ENCODE measurements around the gene SIDT1. TPM values are rescaled to one million over a fixed set of nuclear protein-coding genes. Genes with fewer than 3 reads are reported as not detected.

SIDT1 gene
- total RNA-seq, 2 experiments from 2014 or later, result 19.0 to 19.7 TPM

GRCh38 chr3:113560271-113560670 lies 27.9 kb downstream of the SIDT1 start:
- ATAC-seq, result peak; percentile 26
- Mint-ChIP-seq H3K4me1 (peaks cover 41% of the 10 kb centered on the region), H3K27ac (no peak overlapping the region), H3K4me3 (no peak overlapping the region), H3K27me3 (no peaks in the 10 kb centered on the region), H3K36me3 (ENCODE audit: low read depth) (peaks cover 3% of the 10 kb centered on the region), H3K9me3 (ENCODE audit: low read depth) (no peaks in the 10 kb centered on the region)
- ChIA-PET POLR2A (interaction anchor here (0.5 kb wide), 1 partner anchor 210 kb away, joined by 3 read pairs; no protein-coding TSS in a partner anchor), CTCF (interaction anchor here (0.7 to 2.5 kb wide), 6 partner anchors 13 to 280 kb away, joined by 3 to 20 read pairs (median 4); no protein-coding TSS in a partner anchor)
- intact Hi-C loops (cut with DNase I, micrococcal nuclease), result no loop called here
- no peak for DNase-seq

DNA sequence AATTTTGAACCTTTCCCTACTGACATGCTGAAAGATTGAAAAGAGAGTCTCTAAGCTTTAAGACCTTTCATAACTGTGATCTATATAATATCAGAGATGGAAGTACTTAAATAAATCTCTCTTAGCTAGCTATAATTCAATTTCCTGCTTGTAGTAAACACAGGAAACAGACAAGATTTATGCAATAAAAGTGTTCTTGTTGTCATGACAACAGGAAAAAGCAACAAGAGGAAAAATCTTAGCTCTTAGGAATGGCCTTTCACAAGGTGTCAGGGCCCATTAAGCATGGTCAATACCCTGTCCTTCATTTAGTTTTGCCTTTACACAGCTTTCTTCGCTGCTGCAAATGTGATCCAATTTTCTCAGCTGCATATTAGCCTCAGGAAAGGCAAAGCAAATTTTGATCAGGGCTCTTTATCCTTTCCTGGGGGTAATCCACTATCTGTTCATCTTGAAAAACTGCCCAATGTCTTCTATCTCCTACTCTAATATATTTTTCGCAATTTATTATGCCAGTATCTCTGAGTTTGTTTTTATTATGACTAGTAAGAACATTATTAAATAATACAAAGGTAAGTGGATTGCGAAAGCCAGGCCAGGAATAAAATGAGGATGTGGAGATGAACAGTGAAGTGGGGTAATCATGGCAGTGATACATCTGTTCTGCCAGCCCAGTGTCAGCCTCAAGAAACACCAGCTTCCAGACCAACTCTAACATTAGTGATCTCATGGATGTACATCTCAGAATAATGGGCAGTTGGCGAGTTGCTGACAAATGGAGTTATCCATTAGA lies 28.7 kb downstream of the SIDT1 start:
- no peak for DNase-seq
- intact Hi-C loops (cut with DNase I, micrococcal nuclease), result no loop called here
- Mint-ChIP-seq H3K36me3 (ENCODE audit: low read depth) (peaks cover 3% of the 10 kb centered on the region), H3K27ac (no peak overlapping the region), H3K4me1 (peaks cover 41% of the 10 kb centered on the region), H3K27me3 (no peaks in the 10 kb centered on the region), H3K9me3 (ENCODE audit: low read depth) (no peaks in the 10 kb centered on the region), H3K4me3 (no peak overlapping the region)
- ChIA-PET CTCF (interaction anchor here (0.7 to 2.5 kb wide), 7 partner anchors 14 to 279 kb away, joined by 3 to 20 read pairs (median 4); no protein-coding TSS in a partner anchor), POLR2A (interaction anchor here (0.7 kb wide), 1 partner anchor 30 kb away, joined by 3 read pairs; no protein-coding TSS in a partner anchor)
- no peak for ATAC-seq

DNA sequence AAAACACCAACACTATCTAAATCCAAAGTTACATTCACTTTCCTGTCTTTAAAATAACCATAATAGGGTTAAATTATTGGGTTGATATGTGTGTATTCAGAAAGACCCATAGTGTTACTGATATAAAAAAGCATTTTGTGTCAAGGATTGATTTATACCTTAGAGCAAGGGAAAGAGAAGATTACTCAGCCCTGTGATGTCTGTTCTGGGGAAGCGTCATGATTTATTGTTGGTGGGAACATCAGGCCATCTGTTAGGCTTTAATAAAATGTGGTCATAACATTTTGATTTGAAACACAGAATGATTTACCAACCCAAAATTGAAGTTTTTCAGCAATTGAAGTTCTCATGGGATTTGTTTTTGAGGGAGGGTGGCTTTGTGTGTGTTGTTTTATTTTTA lies 33.2 kb downstream of the SIDT1 start:
- peaks cover 21% of the 10 kb centered on the region for H3K4me1 Mint-ChIP-seq
- CTCF ChIA-PET, result no interaction called here
- ATAC-seq (no peak), DNase-seq (no peak)
- H3K27me3 Mint-ChIP-seq, result no peaks in the 10 kb centered on the region
- H3K9me3 Mint-ChIP-seq (ENCODE audit: low read depth), result no peaks in the 10 kb centered on the region
- POLR2A ChIA-PET, result no interaction called here
- H3K4me3 Mint-ChIP-seq, result no peak overlapping the region
- peaks cover 5% of the 10 kb centered on the region for H3K36me3 Mint-ChIP-seq (ENCODE audit: low read depth)
- H3K27ac Mint-ChIP-seq, result no peak overlapping the region
- intact Hi-C loops (cut with DNase I, micrococcal nuclease), result no loop called here

GRCh38 chr3:113570158-113570557 lies 37.8 kb downstream of the SIDT1 start:
- H3K4me1 Mint-ChIP-seq, result no peaks in the 10 kb centered on the region
- no peaks in the 10 kb centered on the region for H3K27me3 Mint-ChIP-seq
- DNase-seq (no peak), ATAC-seq (no peak)
- H3K4me3 Mint-ChIP-seq, result no peak overlapping the region
- intact Hi-C loops (cut with DNase I, micrococcal nuclease), result no loop called here
- CTCF ChIA-PET, result no interaction called here
- no peaks in the 10 kb centered on the region for H3K9me3 Mint-ChIP-seq (ENCODE audit: low read depth)
- no peak overlapping the region for H3K27ac Mint-ChIP-seq
- POLR2A ChIA-PET, result no interaction called here
- H3K36me3 Mint-ChIP-seq (ENCODE audit: low read depth), result peaks cover 3% of the 10 kb centered on the region

GRCh38 chr3:113571360-113571759 lies 39.0 kb downstream of the SIDT1 start:
- Mint-ChIP-seq H3K27ac (no peak overlapping the region), H3K4me3 (no peak overlapping the region), H3K36me3 (ENCODE audit: low read depth) (peaks cover under 1% of the 10 kb centered on the region), H3K27me3 (no peaks in the 10 kb centered on the region), H3K9me3 (ENCODE audit: low read depth) (no peaks in the 10 kb centered on the region), H3K4me1 (no peaks in the 10 kb centered on the region)
- DNase-seq (no peak), ATAC-seq (no peak)
- POLR2A ChIA-PET, result no interaction called here
- CTCF ChIA-PET, result no interaction called here
- intact Hi-C loops (cut with DNase I, micrococcal nuclease), result no loop called here

DNA sequence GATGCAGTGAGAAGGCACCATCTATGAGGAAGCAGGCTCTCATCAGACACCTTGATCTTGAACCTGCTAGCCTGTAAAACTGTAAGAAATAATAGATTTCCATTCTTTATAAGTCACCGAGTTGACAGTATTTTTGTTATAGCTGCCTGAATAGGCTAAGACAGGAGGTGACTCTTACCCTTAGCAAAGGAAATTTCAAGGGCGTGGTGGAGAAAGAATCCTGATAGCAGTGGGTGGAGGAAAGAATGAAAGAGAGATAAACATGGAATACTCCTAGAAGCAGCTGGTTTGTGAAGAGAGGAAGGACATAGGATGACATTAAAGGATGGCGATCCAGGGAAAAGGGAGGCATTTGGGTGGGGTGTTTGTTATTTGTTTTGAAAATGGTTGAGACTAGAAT lies 41.4 kb downstream of the SIDT1 start:
- no peak overlapping the region for H3K27ac Mint-ChIP-seq
- ChIA-PET CTCF (interaction anchor here (0.7 to 1.5 kb wide), 2 partner anchors 80 to 118 kb away, joined by 3 to 5 read pairs; no protein-coding TSS in a partner anchor), POLR2A (no interaction called here)
- no peak overlapping the region for H3K4me3 Mint-ChIP-seq
- DNase-seq (no peak), ATAC-seq (no peak)
- no peaks in the 10 kb centered on the region for H3K27me3 Mint-ChIP-seq
- H3K9me3 Mint-ChIP-seq (ENCODE audit: low read depth), result no peaks in the 10 kb centered on the region
- intact Hi-C loops (cut with DNase I, micrococcal nuclease), result no loop called here
- H3K4me1 Mint-ChIP-seq, result peaks cover 8% of the 10 kb centered on the region
- H3K36me3 Mint-ChIP-seq (ENCODE audit: low read depth), result no peaks in the 10 kb centered on the region

DNA sequence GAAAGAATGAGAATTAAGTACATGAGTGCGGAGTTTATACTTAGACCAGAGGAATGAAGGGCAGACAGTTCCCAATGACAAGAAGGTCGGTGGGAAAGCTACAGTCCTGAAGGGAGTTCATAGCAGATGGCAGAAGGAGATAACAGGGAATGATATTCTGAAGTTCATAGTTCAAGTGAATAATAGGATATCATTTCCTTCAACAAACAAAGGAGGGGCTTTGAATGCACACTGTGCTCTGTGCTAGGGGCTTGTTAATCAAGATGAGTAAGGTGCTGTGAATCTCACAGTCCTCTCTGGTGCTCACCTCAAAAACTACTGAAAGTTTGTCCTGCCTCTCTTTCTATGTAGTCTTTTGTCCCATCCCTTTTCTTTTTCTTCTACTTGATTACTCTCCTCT lies 41.9 kb downstream of the SIDT1 start:
- H3K4me3 Mint-ChIP-seq, result no peak overlapping the region
- intact Hi-C loops (cut with DNase I, micrococcal nuclease), result no loop called here
- no peaks in the 10 kb centered on the region for H3K36me3 Mint-ChIP-seq (ENCODE audit: low read depth)
- peaks cover 8% of the 10 kb centered on the region for H3K4me1 Mint-ChIP-seq
- H3K27ac Mint-ChIP-seq, result no peak overlapping the region
- no peak for ATAC-seq
- DNase-seq, result no peak
- no peaks in the 10 kb centered on the region for H3K27me3 Mint-ChIP-seq
- CTCF ChIA-PET, result interaction anchor here (1.5 kb wide), 1 partner anchor 80 kb away, joined by 5 read pairs; no protein-coding TSS in a partner anchor
- H3K9me3 Mint-ChIP-seq (ENCODE audit: low read depth), result no peaks in the 10 kb centered on the region
- POLR2A ChIA-PET, result no interaction called here

DNA sequence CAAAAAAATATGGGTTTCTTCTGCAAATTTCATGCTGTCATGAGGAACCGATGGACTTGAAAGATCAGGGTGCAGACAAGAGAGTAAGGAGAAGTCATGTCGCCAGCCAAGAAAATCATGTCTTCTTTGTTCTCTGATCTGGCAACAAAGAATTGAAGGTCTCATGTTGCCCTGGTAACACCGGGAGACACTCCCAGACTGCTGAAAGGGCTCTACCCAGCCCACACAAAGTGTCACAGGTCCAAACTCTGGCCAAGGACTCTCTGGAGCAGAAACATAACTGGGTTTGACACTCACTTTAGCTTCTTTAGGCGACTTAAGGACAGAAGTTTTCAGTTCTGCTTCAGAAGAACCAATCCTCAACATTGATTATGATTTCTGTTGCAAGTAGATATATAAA lies 42.9 kb downstream of the SIDT1 start:
- ChIA-PET POLR2A (no interaction called here), CTCF (interaction anchor here (0.6 kb wide), 1 partner anchor 44 kb away, joined by 3 read pairs; no protein-coding TSS in a partner anchor)
- DNase-seq (no peak), ATAC-seq (no peak)
- no peak overlapping the region for H3K4me3 Mint-ChIP-seq
- peaks cover 8% of the 10 kb centered on the region for H3K4me1 Mint-ChIP-seq
- intact Hi-C loops (cut with DNase I, micrococcal nuclease), result loop anchor here (5.0 kb wide), 2 partner anchors 63 to 523 kb away; no protein-coding TSS in a partner anchor
- H3K36me3 Mint-ChIP-seq (ENCODE audit: low read depth), result no peaks in the 10 kb centered on the region
- no peaks in the 10 kb centered on the region for H3K27me3 Mint-ChIP-seq
- H3K9me3 Mint-ChIP-seq (ENCODE audit: low read depth), result no peaks in the 10 kb centered on the region
- H3K27ac Mint-ChIP-seq, result no peak overlapping the region

DNA sequence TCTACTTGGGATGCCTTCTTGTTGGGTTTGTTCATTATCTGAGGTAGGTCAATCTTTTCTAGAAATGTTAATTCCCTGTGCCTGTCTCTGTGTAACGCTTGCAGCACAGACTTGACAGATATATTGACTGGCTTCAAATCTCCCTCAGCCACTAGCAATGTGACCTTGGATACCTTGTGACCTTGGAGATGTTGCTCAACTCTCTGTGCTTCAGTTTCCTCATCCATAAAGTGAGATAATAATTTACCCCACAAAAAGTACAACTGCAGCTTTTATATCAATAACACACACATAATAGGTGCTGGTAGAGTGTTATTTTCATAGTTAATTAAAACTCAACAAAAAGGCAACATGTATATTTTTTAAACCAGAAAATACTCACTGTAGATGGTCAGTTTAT lies 52.9 kb downstream of the SIDT1 start:
- Mint-ChIP-seq H3K27ac (no peak overlapping the region), H3K4me3 (no peak overlapping the region), H3K36me3 (ENCODE audit: low read depth) (peaks cover 10% of the 10 kb centered on the region), H3K9me3 (ENCODE audit: low read depth) (no peaks in the 10 kb centered on the region), H3K4me1 (peaks cover 5% of the 10 kb centered on the region), H3K27me3 (no peaks in the 10 kb centered on the region)
- CTCF ChIA-PET, result interaction anchor here (0.7 kb wide), 1 partner anchor 241 kb away, joined by 4 read pairs; no protein-coding TSS in a partner anchor
- no peak for DNase-seq
- no peak for ATAC-seq
- POLR2A ChIA-PET, result no interaction called here
- intact Hi-C loops (cut with DNase I, micrococcal nuclease), result no loop called here

GRCh38 chr3:113585720-113586119 lies 53.4 kb downstream of the SIDT1 start:
- no peaks in the 10 kb centered on the region for H3K9me3 Mint-ChIP-seq (ENCODE audit: low read depth)
- no peak overlapping the region for H3K4me3 Mint-ChIP-seq
- ChIA-PET CTCF (interaction anchor here (0.8 kb wide), 1 partner anchor 8 kb away, joined by 3 read pairs; no protein-coding TSS in a partner anchor), POLR2A (no interaction called here)
- peaks cover 9% of the 10 kb centered on the region for H3K36me3 Mint-ChIP-seq (ENCODE audit: low read depth)
- peaks cover 8% of the 10 kb centered on the region for H3K4me1 Mint-ChIP-seq
- intact Hi-C loops (cut with DNase I, micrococcal nuclease), result no loop called here
- H3K27ac Mint-ChIP-seq, result no peak overlapping the region
- ATAC-seq (no peak), DNase-seq (no peak)
- no peaks in the 10 kb centered on the region for H3K27me3 Mint-ChIP-seq

DNA sequence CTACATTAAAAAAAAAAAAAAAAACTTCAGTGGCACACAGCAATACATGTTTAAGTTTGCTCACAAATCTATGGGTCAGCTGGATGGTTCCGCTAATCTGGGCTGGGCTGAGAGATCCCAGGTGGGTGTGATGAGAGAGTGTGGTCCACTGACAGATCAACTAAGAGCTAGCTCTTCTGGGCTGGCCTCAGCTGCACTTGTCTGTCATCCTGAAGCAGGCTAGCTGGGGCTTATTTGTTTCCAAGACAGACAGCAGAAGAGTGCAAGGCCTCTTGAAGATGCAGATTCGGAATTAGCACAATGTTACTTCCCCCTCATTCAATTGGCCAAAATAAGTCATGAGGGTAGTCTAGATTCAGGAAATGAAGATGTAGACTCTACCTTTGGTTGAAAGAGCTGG lies 56.5 kb downstream of the SIDT1 start:
- POLR2A ChIA-PET, result no interaction called here
- Mint-ChIP-seq H3K4me1 (peaks cover 12% of the 10 kb centered on the region), H3K9me3 (ENCODE audit: low read depth) (no peaks in the 10 kb centered on the region), H3K36me3 (ENCODE audit: low read depth) (peaks cover 20% of the 10 kb centered on the region), H3K27ac (no peak overlapping the region), H3K27me3 (no peaks in the 10 kb centered on the region), H3K4me3 (no peak overlapping the region)
- ATAC-seq (no peak), DNase-seq (no peak)
- intact Hi-C loops (cut with DNase I, micrococcal nuclease), result no loop called here
- CTCF ChIA-PET, result interaction anchor here (1.0 to 1.9 kb wide), 4 partner anchors 8 to 102 kb away, joined by 4 to 15 read pairs (median 5); no protein-coding TSS in a partner anchor

GRCh38 chr3:113589971-113590370 lies 57.6 kb downstream of the SIDT1 start:
- Mint-ChIP-seq H3K9me3 (ENCODE audit: low read depth) (no peaks in the 10 kb centered on the region), H3K4me3 (no peak overlapping the region), H3K27ac (no peak overlapping the region), H3K4me1 (peaks cover 12% of the 10 kb centered on the region), H3K27me3 (no peaks in the 10 kb centered on the region), H3K36me3 (ENCODE audit: low read depth) (peaks cover 20% of the 10 kb centered on the region)
- ATAC-seq, result no peak
- ChIA-PET POLR2A (no interaction called here), CTCF (interaction anchor here (0.5 to 1.9 kb wide), 5 partner anchors 12 to 250 kb away, joined by 4 to 15 read pairs (median 4); no protein-coding TSS in a partner anchor)
- no peak for DNase-seq
- intact Hi-C loops (cut with DNase I, micrococcal nuclease), result no loop called here
